Endothelial cell of umbilical vein (primary cell): ENCODE data around the gene S100A3. TPM values are rescaled to one million over a fixed set of nuclear protein-coding genes. Genes with fewer than 3 reads are reported as not detected.

Source experiments
- BruUV-seq: library from RNA; stranded (reverse); fragments of 400-500 nt; replicated peaks from 2 replicates; lab custom pipeline; 2021; lab: Mats Ljungman, UMichigan
- CTCF ChIA-PET: fragments of 300-600, 350-600 bp; sonication (Branson Sonifier 250); formaldehyde crosslinking; loops from one replicate; lab custom pipeline; 2021; ENCODE audit warnings: antibody characterized with exemption, inconsistent platforms; lab: Charles Lee
- POLR2A ChIA-PET: fragments of 300-600, 350-600 bp; sonication (Branson Sonifier 250); formaldehyde crosslinking; loops from one replicate; lab custom pipeline; 2021; ENCODE audit warnings: antibody characterized with exemption, inconsistent platforms; lab: Charles Lee
- DNase-seq: peaks from one replicate; pipeline ENCODE4 v3.0.0-alpha.2; 2011; ENCODE audit warnings: low read depth, low spot score
- FAIRE-seq: peaks from 2 replicates; lab custom pipeline; 2011; peaks lifted over from hg19 to GRCh38; lab: Jason Lieb, UNC
- H2AFZ ChIP-seq: 2 replicates; pipeline ENCODE4 v1.6.0; 2012; ENCODE audit warnings: low read depth, low read length, control low read depth, inconsistent platforms
- H3K27ac ChIP-seq: 2 replicates; pipeline ENCODE4 v1.5.1; 2011; ENCODE audit warnings: low read depth, mild to moderate bottlenecking, control low read depth, low read length, moderate library complexity; ENCODE audit not compliant: insufficient read depth
- H3K27me3 ChIP-seq, 2 experiments: 2 replicates each; pipeline versions ENCODE4 v1.6.0 to v1.6.1; 2011; ENCODE audit warnings: low read length in 2 of 2, mixed read lengths in 1 of 2; ENCODE audit not compliant: control insufficient read depth in 2 of 2, insufficient read depth in 2 of 2
- H3K36me3 ChIP-seq, 2 experiments: 2 replicates in 1 of 2; 3 replicates in 1 of 2; pipeline ENCODE4 v1.5.1; 2011; ENCODE audit warnings: low read length in 2 of 2, mild to moderate bottlenecking in 1 of 2, moderate library complexity in 1 of 2; ENCODE audit not compliant: control insufficient read depth in 2 of 2, insufficient read depth in 2 of 2; ENCODE audit errors: extremely low read depth in 1 of 2
- H3K4me1 ChIP-seq: 3 replicates; pipeline ENCODE4 v1.5.1; 2011; ENCODE audit warnings: mild to moderate bottlenecking, low read length; ENCODE audit not compliant: control insufficient read depth, insufficient read depth; ENCODE audit errors: extremely low read depth
- H3K4me2 ChIP-seq: 2 replicates; pipeline ENCODE4 v1.6.1; 2011; ENCODE audit warnings: low read length, control low read depth, mixed read lengths; ENCODE audit not compliant: insufficient read depth
- H3K4me3 ChIP-seq, 3 experiments: fragments of 200-600 bp in 1 of 3; sonication (generic), shearing (Covaris generic) in 1 of 3; replicated peaks in 1 of 3; 2 replicates each; pipeline ENCODE4 v1.5.1; 2011 to 2016; ENCODE audit warnings: control low read depth in 3 of 3, low read length in 3 of 3, mild to moderate bottlenecking in 2 of 3, inconsistent platforms in 1 of 3, low read depth in 1 of 3, moderate library complexity in 1 of 3; ENCODE audit not compliant: insufficient read depth in 1 of 3
- H3K79me2 ChIP-seq: 2 replicates; pipeline ENCODE4 v1.6.0; 2012; ENCODE audit warnings: low read length, inconsistent platforms; ENCODE audit not compliant: control insufficient read depth, insufficient read depth
- H3K9ac ChIP-seq: replicated peaks from 2 replicates; pipeline ENCODE3; 2011; ENCODE audit warnings: low read length, control low read depth; ENCODE audit not compliant: insufficient read depth; ENCODE audit errors: extremely low read depth
- H3K9me1 ChIP-seq: replicated peaks from 3 replicates; pipeline ENCODE4 v1.6.0; 2011; ENCODE audit warnings: mild to moderate bottlenecking, low read length; ENCODE audit not compliant: control insufficient read depth, insufficient read depth; ENCODE audit errors: extremely low read depth
- H3K9me3 ChIP-seq: replicated peaks from 2 replicates; pipeline ENCODE4 v1.5.1; 2012; ENCODE audit warnings: low read length, inconsistent platforms; ENCODE audit not compliant: control insufficient read depth, insufficient read depth
- H4K20me1 ChIP-seq: replicated peaks from 2 replicates; pipeline ENCODE3; 2011; ENCODE audit warnings: mild to moderate bottlenecking, low read length; ENCODE audit not compliant: control insufficient read depth, insufficient read depth; ENCODE audit errors: extremely low read depth
- CTCF ChIP-seq, 2 donors: IDR thresholded peaks; 1 replicate in 1 of 2; 2 replicates in 1 of 2; pipeline ENCODE4 v1.5.1; 2011; ENCODE audit warnings: low read length in 2 of 2, mild to moderate bottlenecking in 2 of 2, moderate library complexity in 2 of 2, control low read depth in 1 of 2, inconsistent platforms in 1 of 2, low read depth in 1 of 2; ENCODE audit not compliant: insufficient read depth in 1 of 2; ENCODE audit errors: extremely low read depth in 1 of 2
- EZH2 ChIP-seq: IDR thresholded peaks from 2 replicates; pipeline ENCODE4 v1.6.1; 2012; ENCODE audit warnings: borderline replicate concordance, low read depth, mild to moderate bottlenecking, moderate library complexity, low read length, inconsistent platforms; ENCODE audit not compliant: severe bottlenecking
- FOS ChIP-seq: IDR thresholded peaks from 2 replicates; pipeline ENCODE4 v1.6.1; 2011; ENCODE audit warnings: mild to moderate bottlenecking, low read length, moderate library complexity, borderline replicate concordance; ENCODE audit not compliant: insufficient read depth
- GATA2 ChIP-seq: IDR thresholded peaks from 2 replicates; pipeline ENCODE4 v1.7.0; 2011; ENCODE audit warnings: low read depth, mild to moderate bottlenecking, moderate library complexity, mixed read lengths, low read length; ENCODE audit not compliant: insufficient read length, insufficient read depth
- JUN ChIP-seq: IDR thresholded peaks from 2 replicates; pipeline ENCODE4 v1.6.1; 2011; ENCODE audit warnings: borderline replicate concordance, low read depth; ENCODE audit not compliant: insufficient read length, insufficient read depth
- MAX ChIP-seq: IDR thresholded peaks from 2 replicates; pipeline ENCODE4 v1.6.1; 2011; ENCODE audit not compliant: insufficient read depth, insufficient read length
- MYC ChIP-seq: IDR thresholded peaks from one replicate; pipeline ENCODE4 v1.6.1; 2011; ENCODE audit warnings: mild to moderate bottlenecking, low read depth, low read length
- POLR2A ChIP-seq: IDR thresholded peaks from 2 replicates; pipeline ENCODE4 v1.6.1; 2012; ENCODE audit warnings: low read depth, mild to moderate bottlenecking, control low read depth, low read length
- POLR2AphosphoS5 ChIP-seq: IDR thresholded peaks from 2 replicates; pipeline ENCODE4 v1.6.1; 2012; ENCODE audit warnings: low read depth, mild to moderate bottlenecking, control low read depth, low read length, moderate library complexity; ENCODE audit not compliant: insufficient read depth
- dilution Hi-C: fragments of 300-500 bp; cut with MboI; formaldehyde crosslinking; loops from one replicate; pipeline ENCODE4 v1.15.0; 2019; ENCODE audit warnings: low sequenced_read_pairs; ENCODE audit not compliant: extremely low pct_ligation_motif_present
- intact Hi-C: fragments of 100-400 bp; cut with micrococcal nuclease; formaldehyde crosslinking; loops from one replicate; pipeline ENCODE4 v1.10.0; 2022
- polyA plus RNA-seq, 4 experiments: library from polyadenylated mRNA; depleted of rRNA in 3 of 4; stranded (reverse) in 3 of 4; unstranded in 1 of 4; fragments of >200 nt; gene quantifications; 2 replicates each; pipeline versions ENCODE4 v1.2.1 to v1.2.3, GENCODE V29; 2011 to 2012; ENCODE audit warnings: missing spikeins in 1 of 4
- total RNA-seq: library from RNA; stranded (reverse); gene quantifications from 2 replicates; pipeline ENCODE4 v1.2.3, GENCODE V29; 2021

The S100A3 gene
- total and polyA plus RNA-seq, 2 donors (not counting 3 experiments of a cell fraction or from before 2014, with no cell fraction given) = 0.42 to 1.3 TPM

GRCh38 chr1:153515504-153516394 lies 33.3 kb downstream of the S100A3 start:
- Histone ChIP-seq H4K20me1 (no peaks in the 10 kb centered on the region), H3K4me3 (no peak overlapping the region), H3K79me2 (no peaks in the 10 kb centered on the region), H3K4me1 (peaks cover 4% of the 10 kb centered on the region), H3K9me1 (no peaks in the 10 kb centered on the region), H3K36me3 (no peaks in the 10 kb centered on the region), H3K9me3 (no peaks in the 10 kb centered on the region), H3K27ac (no peak overlapping the region), H2AFZ (no peak overlapping the region), H3K9ac (no peak overlapping the region), H3K27me3 (no peaks in the 10 kb centered on the region), H3K4me2 (no peak overlapping the region)
- DNase-seq (no peak), FAIRE-seq (no peak)
- BruUV-seq = no TSS peak
- dilution Hi-C loops = no loop called here
- ChIA-PET POLR2A (no interaction called here), CTCF (interaction anchor here (0.5 to 1.9 kb wide), 9 partner anchors 9 to 160 kb away, joined by 3 to 14 read pairs (median 3); no protein-coding TSS in a partner anchor)
- no peak for TF ChIP-seq CTCF (IDR thresholded peaks at IDR 0.05; ENCODE audit: extremely low read depth in 1 of 2, insufficient read depth in 1 of 2, low read depth in 1 of 2, low read length in 2 of 2)
- no peak for TF ChIP-seq JUN
- TF ChIP-seq FOS = no peak
- TF ChIP-seq MAX = no peak
- no peak for TF ChIP-seq POLR2AphosphoS5
- TF ChIP-seq GATA2 = no peak
- TF ChIP-seq EZH2 = no peak
- no peak for TF ChIP-seq MYC
- TF ChIP-seq POLR2A = no peak
- intact Hi-C loops = no loop called here
